RPMI8226 (cell line): ENCODE data around the gene ZNF524.

Source experiments
- DNase-seq: peaks from one replicate; pipeline ENCODE4 v3.0.0-alpha.2; 2015

Gene ZNF524

DNA sequence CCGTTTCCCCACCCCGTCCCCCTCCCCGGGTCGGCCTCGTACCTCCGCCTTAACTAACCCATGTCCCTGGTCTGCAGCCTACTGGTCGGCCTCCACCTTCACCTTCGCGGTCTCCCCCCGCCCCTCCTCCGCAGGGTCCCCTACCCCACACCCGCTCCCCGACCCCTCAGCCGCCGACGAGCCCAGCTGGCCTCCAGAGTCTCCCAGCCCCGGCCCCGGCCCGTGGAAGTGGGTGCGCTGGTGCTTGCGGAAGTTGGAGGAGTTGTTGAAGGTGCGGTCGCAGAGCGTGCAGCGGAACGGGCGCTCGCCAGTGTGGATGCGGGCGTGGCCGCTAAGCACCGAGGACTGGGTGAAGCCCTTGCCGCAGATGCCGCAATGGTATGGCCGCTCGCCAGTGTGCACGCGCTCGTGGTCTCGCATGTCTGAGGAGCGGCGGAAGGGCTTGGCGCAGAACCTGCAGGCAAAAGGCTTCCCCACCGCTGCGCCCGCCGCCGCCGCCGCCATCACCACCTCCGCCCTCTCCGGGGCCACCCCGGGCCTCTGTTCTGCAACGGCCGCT lies 21.7 kb downstream of the ZNF524 start:
- no peak for DNase-seq

DNA sequence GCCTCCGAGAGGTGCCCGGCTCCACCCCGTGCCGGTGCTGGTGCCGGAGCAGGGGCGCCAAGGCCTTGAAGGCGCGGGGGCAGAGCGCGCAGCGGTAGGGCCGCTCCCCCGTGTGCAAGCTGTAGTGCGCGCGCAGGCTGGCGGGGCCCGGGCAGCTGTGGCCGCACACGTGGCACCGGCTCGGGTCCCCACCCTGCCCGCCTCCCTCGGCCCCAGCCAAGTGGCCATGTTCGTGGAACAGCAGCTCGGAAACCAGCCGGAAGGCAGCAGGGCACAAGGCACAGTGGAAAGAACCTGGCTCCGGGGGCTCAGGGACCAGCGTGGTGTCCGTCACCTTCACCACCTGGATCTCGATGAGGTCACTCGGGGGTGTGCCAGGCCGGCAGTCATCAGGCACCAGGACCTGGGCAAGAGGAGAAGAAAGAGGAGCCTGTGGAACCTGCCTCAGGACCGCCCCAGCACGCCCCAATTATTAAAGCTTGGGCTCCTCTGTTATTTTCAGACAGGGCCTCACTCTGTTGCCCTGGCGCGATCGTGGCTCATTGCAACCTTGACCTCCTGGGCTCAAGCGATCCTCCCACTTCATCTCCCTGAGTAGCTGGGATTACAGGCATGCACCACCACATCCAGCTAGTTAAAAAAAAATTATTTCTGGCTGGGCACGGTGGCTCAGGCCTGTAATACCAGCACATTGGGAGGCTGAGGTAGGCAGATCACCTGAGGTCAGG lies 22.3 kb downstream of the ZNF524 start:
- DNase-seq, result no peak

DNA sequence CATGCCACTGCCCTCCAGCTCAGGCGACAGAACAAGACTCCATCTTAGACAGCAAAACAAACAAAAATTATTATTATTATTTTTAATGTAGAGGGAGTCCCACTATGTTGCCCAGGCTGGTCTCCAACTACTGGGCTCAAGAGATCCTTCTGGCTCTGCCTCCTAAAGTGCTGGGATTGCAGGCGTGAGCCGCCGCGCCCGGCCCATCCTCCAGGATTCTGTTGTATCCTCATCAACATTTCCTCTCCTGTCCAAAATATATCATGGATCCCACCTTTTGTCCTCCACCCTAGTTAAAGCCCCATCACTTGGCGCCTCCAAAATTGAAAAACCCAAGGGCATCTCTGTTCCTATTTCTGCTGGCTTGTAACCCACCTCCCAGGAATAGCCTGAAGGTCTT lies 23.0 kb downstream of the ZNF524 start:
- no peak for DNase-seq

DNA sequence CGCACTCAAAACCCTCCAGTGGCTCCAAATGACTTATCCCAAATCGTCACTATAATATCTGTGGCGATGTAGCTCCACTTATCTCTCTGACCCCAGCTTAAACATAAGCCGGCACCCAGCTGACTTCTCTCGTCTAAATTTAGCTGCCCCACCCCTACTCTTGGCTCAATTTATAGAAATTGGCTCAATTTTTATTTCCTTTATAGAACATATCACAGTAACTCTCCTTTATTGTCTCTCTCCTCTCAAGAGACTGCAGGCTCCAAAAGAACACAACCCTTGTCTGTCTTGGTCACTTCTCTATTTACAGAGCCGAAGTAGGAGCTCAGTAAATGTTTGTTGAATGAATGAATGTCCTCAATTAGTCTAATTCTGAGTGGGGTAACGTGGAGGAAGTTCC lies 23.5 kb downstream of the ZNF524 start:
- DNase-seq, result no peak

DNA sequence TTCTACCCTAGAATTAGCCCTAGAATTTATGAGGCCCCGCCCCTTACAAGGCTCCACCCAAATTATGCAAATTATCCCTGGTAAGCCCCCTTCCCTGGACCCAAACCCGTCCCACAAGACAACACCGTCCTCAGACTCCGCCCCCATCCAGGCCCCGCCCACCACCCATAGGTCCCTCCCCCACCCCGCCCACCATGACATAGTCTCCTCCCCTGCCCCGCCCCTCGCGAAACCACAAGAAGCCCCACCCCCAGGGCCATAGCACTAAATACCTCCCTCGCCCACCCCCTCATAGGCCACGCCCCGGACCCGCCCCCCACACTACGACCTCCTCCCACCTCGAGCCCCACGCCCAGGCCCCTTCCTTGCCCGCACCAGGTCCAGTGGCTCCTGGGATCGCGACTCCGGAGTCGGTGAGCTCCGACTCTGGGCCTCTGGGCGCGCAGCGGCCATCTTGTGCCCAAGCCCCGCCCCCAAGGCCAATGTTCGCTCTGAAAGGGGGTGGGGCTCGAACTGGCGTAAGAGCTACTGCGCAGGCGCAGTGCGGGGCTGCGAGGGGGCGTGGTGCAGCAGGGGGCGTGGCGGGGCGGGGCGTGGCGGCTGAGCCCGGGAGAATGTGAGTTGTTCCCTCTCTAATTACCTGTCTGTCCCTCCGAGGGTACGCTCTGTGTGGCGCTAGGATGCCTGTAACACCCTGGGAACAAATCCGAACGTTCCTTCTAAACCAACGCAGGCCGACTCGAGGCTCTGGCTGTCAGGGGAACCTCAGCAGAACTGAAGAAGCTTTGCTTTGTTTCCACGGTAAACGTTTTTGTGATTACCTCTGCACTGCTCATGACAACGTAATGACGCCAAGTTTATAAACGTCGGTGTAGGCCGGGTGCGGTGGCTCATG lies 24.3 kb downstream of the ZNF524 start, which contains the start of gene ZNF784:
ZNF784 (minus strand) TSS at position 458 of the 895 bp plus-strand sequence; CDS start at position 453, 5 bp downstream.
- peak; percentile 96 for DNase-seq

DNA sequence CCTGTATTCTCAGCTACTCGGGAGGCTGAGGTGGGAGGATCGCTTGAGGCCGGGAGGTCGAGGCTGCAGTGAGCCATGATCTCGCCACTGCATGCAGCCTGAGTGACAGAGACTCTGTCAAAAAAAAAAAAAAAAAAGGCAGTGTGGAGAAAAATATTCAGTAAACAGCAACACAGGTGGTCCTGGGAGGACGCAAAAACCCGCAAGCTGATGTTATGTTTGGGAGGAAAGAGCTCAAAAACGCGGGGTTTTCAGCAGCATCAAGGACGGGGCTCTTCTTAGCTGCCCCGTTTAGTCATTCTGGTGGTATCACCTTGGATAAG lies 24.9 kb downstream of the ZNF524 start:
- no peak for DNase-seq

DNA sequence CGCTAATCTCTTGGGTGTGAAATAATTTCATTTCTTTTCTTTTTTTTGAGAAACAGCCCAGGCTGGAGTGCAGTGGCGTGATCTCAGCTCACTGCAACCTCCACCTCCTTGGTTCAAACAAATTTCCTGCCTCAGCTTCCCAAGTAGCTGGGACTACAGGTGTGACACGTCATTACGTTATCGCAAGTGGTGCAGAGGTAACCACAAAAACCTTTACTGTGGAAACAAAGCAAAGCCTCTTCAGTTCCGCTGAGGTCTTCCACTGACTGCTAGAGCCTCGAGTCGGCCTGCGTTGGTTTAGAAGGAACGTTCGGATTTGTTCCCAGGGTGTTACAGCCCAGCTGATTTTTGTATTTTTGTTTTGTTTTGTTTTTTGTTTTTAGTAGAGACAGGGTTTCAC lies 26.3 kb downstream of the ZNF524 start:
- DNase-seq, result no peak

DNA sequence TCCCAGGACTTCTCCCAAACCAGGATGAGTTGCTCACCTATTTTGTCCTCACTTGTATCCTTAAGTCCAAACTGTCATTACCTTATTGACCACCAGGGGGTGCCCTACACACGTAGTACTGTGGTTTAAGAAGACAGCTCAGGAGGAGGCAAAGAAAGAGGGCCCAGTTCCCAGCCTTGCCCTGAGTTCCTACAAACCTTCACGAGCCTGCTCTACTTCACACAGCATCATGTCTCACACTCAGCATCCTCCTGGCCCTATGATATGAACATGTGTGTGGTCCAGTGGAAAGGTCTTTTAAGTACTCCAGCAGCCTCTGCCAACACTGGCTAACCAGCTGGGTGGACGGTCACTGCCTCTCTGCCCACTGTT lies 32.4 kb downstream of the ZNF524 start:
- peak; percentile 95 for DNase-seq

DNA sequence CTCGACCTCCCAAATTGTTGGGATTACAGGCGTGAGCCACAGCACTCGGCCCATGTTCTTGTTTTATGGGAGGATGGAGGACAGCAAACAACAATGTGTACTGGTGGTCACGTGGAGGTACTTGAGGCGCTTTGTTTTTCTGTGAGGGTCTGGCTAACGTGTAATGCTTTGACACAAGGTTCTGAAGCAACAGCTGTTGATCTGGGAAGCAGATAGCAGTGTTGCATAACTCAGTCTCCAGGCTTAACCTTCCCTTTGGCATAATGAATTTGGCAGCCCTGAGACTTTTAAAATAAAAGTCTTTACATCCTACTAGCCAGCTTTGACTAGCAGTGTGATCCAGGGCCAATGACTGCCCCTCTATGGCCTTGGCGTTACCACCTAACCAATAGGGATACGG lies 33.8 kb downstream of the ZNF524 start:
- no peak for DNase-seq

DNA sequence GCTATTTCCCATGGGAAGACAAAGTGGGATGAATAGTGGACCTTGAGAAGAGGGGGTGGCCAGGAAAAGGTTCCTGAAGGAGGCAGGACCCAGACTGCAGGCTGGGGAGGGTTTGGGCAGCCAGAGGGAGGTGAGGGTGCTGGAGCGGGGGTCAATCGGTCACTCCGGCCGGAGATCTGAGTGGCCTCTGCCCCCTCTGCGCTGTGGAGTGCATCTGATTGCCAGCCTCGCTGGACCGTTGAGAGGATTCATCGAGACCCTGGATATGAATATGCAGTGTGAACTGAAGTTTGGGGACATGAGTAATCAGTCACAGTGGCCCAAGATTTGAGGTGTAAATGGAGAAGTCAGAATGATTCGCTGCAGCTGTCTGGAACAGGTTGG lies 35.2 kb downstream of the ZNF524 start:
- no peak for DNase-seq

DNA sequence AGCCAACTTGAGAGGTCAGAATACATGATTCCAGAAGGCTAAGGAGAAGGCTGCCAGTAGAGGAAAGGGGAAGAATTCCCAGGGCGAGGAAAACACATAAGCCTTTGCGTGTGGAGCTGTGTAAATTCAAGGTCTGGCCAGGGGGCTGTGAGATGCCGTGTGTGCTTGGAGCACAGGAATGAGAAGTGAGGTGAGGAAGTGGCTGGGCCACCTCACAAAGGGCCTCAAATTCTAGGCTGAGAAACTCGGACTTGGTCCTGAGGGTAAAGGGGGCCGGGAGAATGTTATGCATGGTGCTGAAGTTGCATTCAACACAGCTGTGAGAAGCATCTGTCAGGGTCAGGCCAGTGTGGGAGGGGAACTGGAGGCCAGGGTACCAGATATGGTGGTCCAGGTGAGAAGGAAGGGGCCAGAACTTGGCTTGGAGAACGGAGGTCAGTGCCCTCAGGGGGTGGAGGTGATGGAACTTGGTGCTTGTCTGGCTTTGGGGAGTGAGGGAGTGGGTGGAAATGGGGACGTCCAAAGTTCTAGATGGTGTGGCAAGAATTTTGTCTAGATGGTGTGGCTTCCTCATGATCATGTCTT lies 35.9 kb downstream of the ZNF524 start:
- DNase-seq, result no peak

DNA sequence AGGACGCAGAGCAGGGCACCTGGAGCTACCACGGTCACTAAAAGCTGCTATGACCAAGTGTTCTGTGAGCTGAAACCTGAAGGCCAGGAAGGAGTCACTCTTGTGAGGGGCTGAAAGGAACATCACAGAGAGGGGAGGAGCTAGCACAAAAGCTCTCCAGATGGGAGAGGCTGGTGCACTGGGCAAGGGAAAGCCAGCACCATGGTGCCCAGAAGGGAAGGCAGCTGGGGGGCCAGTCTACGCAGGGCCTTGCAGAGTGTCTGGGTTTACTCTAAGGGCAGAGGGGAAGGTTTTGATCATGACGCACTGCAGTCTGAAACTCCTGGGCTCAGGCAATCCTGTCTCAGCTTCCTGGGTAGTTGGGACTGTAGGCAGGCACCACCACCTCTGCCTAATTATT lies 36.6 kb downstream of the ZNF524 start:
- DNase-seq, result no peak

DNA sequence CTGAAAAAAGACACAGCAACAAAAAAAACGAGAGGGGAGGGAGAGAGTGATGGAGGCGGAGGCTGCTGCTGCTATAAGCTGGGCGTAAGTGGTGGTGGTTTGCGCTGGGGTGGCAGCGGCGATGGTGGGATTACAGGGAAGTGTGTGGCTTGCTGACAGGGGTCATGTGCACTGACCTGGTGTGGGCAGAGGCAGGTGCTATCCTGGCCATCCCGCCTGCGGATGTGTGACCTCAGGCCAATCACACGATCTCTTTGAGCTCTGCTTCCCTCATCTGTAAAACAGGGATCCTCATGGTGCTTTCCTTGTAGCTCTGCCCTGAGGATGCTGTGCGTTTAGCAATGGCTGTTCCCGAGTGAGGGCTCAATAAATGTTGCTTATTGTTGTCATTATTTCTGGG lies 37.4 kb downstream of the ZNF524 start:
- DNase-seq, result no peak

DNA sequence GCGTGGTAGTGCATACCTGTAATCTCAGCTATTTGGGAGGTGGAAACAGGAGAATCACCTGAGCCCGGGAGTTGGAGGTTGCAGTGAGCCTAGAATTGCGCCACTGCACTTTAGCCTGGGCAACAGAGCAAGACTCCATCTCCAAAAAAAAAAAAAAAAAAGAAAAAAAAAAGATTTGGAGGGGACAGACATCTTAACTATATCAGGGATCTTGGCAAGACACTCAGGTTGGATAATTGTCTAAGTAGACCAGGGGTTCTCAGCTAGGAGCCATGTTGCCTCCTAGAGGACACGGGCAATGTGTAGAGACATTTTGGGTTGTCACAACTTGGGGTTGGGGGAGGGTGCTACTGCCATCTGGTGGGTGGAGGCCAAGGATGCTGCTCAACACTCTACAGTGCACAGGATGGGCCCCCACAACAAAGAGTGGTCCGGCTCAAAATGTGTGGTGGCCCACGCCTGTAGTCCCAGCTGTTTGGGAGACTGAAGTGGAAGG lies 38.8 kb downstream of the ZNF524 start:
- peak; percentile 60 for DNase-seq

DNA sequence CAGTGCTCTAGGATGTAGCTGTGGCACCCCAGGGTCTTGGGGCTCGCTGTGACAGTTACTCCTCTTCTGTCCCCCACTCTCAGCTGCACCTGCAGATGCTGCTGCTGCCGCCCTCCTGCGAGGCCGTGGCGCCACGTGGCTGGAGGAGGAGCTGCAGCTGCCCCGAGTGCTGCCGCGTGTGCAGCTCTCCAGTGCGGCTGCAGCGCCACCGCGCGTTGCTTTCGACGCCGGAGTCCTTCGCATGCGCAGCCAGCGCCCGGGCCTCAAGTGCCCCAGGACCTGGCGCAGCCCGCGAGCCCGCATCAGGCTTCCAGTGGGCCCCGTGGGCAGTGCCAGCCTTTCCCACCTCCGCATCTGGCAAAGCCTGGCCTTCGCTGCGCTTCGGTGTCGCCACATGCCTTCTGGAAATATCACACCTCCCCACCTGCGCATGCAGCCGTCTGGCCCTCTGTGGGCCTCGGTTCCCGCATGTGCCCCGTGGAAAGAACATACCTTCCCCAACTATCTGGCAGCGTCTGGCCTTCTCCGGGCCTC lies 40.0 kb downstream of the ZNF524 start:
- DNase-seq, result peak; percentile 96

DNA sequence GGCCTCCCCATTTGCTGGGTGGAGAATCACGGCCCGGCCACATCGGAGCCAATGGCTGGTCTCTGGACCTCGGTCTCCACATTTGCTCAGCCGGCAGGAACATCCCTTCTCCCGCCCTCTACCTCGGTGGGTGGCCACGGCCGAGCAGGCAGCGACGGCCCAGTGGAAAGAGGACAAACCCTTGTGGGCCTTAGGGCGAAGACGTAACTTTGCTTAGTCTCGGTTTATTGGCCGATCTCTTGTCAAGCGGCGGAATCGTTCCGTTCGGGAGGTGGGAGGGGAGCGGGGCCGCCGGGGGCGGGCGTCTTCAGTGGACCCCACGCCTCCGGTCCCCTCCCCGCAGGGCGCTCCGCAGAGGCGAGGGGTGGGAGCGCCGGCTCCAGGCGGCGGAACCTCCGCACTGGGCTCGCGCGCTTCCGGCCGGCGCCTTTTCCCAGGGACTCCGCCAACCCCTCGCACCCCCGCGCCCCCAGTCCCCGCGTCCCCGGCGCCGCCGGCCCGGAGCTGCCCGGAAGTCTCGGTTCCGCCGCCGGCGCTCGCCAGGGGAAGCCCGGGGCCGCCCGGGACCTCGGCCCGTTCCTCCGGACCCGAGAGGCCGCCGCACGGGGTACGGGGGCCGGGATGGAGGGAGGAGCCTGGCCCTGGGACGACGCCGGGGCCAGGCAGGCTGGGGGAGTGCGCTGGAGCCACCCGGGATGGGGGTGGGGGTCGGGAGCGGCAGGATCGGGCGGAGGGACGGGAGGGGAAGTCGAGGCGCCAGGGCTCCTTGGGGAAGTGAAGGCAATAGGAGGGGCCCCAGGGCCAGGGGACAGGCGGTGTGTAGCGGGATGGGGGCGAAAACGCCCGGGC lies 40.7 kb downstream of the ZNF524 start, which contains the start of gene ZNF580:
ZNF580 (plus strand) TSS at position 426 of the 849 bp plus-strand sequence. CDS start 1,507 bp downstream, outside the sequence.
- peak; percentile 80 for DNase-seq

DNA sequence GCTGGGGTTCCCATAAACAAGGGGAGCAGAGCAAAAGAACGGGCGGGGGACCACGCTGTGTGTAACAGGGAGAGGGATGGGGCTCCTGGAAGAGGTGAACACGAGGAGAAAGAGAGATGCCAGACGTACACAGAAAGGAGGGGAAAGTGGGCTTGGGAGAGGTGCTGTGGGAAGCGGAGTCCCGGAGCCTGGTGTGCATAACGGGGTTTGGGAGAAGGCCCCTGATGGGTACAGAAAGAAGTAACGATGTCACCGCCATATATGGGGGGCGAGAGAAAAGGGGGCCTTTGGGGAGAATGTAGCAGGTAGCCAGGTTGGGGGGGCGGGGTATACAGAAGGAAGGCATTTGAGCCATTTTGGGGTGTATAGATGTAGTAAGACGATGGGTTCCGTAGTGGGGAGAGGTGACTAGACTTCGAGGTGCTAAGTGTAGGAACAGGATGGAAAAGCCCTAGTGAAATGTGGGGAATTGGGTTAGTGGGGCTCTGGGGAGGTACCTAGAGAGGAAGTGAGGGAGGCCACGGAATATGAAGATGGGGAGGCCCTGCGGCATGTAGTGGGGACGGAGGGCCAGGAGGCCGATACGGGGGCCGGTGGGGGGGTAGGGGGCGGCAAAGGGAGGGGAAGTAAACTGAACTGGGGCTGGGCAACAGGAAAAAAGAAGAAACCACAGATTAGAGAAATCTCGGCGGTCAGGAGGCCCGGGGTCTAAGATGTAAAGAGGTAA lies 41.5 kb downstream of the ZNF524 start:
- peak; percentile 51 for DNase-seq

DNA sequence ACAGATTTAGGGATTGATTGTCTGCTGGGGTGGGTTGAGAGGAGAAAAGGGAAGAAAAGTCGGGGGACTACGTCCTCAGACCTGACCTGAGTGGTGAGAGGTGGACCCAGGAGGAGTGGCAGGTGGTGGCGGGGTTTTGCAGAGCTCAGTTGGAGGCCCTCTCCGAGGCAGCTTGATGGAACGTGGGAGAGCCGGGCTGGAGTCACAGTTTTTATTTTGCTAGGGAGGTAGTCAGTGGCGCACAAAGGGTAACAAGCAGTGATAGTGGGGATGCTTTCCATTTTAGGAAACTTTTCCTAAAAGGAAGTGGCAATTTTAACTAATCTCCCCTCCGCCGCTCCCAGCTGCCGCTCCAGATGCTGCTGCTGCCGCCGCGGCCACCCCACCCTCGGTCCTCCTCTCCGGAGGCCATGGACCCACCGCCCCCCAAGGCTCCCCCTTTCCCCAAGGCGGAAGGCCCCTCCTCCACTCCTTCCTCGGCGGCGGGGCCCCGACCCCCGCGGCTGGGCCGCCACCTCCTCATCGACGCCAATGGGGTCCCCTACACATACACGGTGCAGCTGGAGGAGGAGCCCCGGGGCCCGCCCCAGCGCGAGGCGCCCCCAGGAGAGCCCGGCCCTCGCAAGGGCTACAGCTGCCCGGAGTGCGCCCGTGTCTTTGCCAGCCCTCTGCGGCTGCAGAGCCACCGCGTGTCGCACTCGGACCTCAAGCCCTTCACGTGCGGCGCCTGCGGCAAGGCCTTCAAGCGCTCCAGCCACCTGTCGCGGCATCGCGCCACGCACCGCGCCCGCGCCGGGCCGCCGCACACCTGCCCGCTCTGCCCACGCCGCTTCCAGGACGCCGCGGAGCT lies 42.3 kb downstream of the ZNF524 start:
- DNase-seq, result peak; percentile 71

DNA sequence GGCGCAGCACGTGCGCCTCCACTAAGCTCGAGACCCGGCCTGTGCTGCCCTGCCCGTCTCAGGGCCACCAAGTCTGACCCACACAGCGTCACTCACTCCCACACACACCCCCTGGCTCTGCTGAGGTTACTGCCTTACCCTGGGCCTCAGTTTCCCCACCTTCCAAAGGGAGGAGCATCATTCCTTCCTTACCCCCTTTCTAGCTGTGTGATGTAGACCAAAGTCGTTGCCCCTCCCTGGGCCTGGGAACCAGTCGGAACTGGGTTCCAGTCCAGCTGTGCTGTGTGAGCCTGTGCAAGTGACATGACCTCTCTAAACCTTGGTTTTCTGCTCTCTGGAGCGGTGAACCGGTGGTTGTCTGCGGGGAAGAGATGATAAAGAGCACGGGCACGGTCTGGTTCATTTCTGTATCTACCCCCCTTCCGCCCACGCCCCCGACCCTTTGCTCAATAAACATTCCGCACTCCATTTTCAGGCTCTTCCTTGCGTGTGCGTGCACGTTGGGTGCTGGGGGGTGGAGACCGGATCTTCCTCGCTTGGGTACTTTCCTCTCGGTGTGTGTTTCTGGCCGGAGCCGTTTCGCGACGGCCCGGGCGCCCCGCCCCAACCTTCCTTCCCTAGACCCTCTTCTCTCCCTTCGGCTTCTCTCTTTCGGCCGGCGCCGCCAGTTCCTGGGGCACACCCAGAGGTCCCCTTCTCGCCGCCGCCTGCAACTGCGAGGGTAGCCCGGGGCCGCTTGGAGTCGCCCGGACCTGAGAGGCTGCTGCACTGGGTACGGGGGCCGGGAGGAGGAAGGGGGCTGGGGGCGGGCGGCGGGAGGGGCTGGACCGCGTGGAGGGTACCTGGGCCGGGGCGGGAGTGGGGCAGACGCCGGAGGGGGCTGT lies 43.2 kb downstream of the ZNF524 start, which contains the start of gene ZNF581:
ZNF581 (plus strand) TSS at position 647 of the 884 bp plus-strand sequence. CDS start 923 bp downstream, outside the sequence.
- peak; percentile 84 for DNase-seq
